Skeletal muscle cell (primary cell): ENCODE results near the gene ZBTB16.

ENCODE experiments used
- DNase-seq: peaks from one replicate; pipeline ENCODE4 v3.0.0-alpha.2; 2010; ENCODE audit warnings: low read depth
- H3K4me3 ChIP-seq: 2 replicates; pipeline ENCODE4 v1.5.1; 2011; ENCODE audit warnings: low read depth, mild to moderate bottlenecking, control low read depth, low read length, moderate library complexity

Gene ZBTB16

DNA sequence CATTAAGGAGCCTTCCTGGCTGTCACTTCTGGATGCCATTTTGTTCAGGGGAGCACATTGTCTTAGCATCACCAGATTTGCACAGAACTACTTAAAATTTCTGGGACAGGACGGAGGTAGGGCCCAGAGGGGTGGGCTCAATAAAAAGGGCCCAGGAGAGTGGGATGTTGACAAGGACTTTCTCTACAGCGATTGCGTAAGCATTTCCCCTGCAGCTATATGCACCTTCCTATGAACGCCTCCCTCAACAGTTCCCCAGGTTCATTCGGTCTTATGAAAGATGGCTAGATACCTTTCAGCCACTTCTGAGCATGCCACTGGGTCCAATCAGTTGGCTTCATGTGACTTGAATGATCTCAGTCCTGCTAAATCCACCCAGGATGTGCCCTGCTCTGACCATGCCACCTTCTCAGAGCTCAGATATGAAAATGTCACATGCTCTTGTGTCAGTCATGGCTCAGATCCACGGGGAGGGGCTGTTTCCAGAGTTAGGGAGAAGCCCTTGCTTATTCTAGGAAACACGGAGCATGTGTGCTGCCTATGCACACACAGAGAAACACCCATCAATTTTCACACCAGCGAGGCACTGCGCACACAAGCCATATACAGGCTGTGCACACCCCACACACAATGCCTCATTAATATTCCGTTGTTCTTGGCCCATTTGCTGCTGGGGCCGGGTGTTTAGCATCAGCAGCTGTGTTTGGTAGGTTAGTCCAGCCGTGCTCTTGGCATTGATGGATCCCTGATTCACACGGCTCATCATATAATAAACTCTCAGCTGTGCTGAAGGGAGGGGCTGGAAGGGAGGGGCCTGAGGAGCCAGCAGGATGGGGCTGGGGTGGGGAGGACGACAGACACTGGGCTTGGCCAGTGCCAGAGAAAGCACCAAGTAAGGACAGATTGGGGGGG lies 184.2 kb downstream of the ZBTB16 start:
- no peak overlapping the region for H3K4me3 ChIP-seq
- no peak for DNase-seq

DNA sequence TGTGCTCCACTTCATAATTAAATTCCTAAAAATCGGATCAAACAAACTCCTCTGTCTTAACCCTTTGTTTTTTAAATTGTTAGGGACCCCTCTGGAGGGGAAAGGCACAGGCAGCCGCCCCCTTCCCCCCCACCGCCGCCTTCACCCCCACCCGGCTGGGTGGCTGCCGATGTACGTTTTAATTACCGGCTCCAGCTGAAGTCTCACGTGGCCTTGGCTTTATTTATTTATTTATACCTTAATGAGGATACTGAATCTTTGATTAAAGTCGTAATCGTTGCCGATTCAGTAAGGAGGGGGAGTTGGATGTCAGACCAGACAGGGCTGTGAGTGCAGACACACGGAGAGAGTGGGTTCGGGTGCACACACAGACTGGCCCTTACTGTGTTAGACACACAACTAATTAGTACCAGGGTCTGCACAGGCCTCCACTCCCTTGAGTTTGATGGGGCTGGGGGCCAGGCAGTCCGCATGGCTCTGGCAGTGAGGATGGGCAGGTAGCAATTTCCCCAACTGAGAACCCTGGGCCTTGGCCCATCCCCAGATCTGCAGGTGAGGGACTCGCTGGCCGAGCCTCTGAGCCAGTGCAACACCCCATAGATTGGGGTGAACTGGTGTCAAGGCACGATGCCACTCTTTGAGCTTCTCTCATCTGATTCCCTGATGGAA lies 185.3 kb downstream of the ZBTB16 start:
- no peak overlapping the region for H3K4me3 ChIP-seq

DNA sequence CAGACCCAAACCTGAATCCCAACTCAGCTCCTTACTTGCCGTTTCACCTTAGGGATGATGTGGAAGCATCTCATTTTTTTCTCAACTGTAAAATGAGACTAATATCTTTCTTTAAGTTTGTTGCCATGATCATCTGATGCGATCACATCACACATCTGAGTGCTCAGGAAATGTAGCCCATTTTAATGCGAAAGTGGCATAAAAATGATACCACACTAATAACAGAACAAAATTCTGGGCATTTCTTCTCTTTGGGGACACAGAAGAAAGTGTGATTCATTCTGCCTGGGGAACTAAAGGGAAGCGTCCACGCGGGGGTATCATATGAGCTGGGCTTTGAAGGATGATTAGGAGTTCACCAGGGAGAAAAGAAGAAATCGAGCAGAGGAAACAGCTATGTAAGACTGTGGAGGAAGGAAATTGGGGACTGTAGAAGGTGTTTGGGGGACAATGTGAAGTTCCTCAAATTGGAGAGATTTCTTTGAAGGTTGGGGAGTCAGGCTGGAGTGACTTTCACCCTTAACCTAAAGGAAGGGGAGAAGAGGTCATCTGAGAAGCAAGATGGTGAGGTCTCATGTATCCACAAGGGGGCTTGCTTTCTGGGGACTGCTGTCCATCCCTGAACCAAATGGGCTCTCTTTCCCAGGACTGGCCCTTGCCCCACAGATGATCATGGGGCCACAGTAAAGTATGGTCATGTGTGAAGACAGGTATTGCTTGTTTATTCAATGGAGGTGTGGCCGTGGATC lies 187.0 kb downstream of the ZBTB16 start:
- H3K4me3 ChIP-seq = no peak overlapping the region
- DNase-seq = no peak

More for the DNA sequence above, 185.3 kb downstream of the ZBTB16 start:
- no peak for DNase-seq

DNA sequence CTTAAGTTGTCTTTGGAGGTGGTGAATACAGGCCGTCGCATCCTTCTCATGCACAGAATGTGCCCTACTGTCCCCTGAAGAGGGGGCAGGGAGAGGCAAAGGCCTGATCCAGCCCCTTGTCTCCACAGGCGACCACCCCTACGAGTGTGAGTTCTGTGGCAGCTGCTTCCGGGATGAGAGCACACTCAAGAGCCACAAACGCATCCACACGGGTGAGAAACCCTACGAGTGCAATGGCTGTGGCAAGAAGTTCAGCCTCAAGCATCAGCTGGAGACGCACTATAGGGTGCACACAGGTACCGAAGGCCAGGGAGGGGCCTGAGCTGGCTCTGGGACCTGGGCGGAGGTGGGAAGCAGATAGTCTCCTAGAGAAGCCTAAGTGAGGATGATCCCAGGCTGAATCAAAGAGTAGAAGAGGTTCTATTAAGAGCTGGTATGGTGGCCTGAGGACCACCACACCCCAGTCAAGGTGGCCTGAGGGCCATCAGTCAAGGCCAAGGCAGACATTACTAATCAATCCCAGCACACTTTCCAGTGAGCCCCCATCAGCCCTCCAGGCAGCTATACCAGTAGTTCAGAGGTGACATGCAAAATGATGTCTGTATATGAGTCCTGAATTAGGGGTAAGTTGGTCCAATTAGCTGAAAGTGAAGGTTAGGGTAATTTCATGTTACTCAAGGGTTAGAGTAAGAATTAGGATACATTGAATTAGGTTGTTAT lies 187.7 kb downstream of the ZBTB16 start:
- H3K4me3 ChIP-seq = no peak overlapping the region
- DNase-seq = no peak

DNA sequence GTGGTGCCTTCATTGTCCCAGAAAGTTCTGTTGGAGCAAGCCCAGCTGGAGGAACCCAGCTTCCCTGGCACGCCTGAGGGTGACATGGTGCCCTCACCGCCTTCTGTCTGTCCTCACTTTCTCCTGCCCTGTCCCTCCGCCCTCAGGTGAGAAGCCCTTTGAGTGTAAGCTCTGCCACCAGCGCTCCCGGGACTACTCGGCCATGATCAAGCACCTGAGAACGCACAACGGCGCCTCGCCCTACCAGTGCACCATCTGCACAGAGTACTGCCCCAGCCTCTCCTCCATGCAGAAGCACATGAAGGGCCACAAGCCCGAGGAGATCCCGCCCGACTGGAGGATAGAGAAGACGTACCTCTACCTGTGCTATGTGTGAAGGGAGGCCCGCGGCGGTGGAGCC lies 190.7 kb downstream of the ZBTB16 start:
- H3K4me3 ChIP-seq = no peak overlapping the region
- DNase-seq = no peak

DNA sequence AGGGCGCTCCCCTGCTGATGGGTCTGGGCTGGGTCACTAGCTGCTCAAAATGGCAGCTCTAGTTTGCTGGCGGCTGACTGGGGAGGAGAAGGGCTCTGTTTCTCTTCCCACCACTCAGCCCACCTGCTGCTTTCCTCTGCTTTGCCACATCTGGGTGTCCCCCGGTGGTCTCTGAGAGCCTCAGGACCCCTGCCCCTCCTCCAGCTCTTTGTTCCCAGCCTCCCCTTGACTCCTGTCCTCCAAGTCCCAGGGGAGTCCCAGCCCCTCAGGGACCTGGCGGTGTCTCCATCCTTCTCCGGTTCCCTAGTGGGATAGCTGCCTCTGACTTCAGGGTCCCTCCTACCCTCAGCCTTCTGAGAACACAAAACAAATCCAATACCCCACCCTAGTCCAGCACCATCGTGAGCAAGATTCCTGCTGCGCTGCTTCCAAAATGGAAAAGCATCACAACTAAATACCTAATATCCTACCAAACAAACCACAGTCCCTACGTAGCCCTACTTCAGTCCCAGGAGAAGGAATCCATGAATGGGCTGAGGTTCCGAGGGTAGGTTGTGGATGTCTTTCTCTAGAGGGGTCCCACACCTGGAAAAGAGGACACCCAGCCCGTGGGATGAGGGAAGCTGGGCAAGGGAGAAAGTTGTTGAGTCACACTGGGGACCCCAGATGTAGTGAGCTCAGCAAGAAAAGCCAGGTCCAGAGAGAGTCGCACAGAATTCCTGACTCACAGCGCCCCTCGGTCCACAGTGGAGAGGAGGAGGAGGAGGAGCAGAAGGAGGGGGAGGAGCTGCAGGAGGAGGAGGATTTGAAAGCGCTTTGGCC lies 191.7 kb downstream of the ZBTB16 start:
- no peak overlapping the region for H3K4me3 ChIP-seq
- no peak for DNase-seq

DNA sequence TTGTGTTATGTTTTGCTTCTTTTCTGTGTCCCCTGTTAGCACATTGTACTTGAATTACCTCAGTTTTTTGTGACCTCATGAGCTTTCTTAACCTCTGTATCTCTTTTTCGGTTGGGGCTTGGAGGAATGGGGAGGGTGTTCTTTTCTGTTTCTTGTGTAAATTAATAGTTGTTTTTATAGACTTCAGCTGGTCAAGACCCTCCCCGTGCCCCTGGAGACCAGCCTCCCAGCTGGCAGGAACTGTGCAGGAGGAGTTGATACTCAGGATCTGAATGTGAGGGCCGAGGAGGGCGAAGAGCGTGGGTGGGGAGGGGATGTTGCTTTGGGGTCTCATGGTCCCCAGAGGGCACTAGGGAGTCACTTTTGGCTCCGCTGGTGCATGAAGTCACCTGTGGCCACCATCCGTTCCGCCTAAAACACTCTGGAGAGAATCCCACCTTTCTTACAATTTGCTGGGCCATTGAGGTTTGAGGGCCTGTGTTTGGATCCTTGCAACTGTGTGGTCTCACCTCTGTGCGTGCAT lies 192.4 kb downstream of the ZBTB16 start:
- H3K4me3 ChIP-seq = no peak overlapping the region
- DNase-seq = no peak

DNA sequence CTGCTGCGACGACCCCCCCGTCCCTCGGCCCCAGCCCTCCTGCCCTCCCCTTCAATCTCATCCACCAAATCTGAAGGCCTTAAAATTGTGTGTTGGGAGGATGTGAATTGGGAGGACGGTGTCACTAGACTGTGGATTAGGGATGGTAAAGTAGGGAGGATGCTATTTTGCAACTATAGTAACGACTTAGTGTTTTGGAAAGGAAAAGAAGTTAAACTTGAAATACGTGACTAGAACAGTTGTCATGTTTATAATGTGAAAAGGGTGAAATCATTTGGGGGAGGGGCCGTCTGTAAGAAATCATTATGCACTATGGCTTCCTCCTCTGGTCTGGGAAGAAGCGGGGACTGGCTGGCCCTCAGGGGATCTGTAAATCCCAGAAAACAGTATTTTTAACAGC lies 193.3 kb downstream of the ZBTB16 start:
- H3K4me3 ChIP-seq = no peak overlapping the region
- no peak for DNase-seq

DNA sequence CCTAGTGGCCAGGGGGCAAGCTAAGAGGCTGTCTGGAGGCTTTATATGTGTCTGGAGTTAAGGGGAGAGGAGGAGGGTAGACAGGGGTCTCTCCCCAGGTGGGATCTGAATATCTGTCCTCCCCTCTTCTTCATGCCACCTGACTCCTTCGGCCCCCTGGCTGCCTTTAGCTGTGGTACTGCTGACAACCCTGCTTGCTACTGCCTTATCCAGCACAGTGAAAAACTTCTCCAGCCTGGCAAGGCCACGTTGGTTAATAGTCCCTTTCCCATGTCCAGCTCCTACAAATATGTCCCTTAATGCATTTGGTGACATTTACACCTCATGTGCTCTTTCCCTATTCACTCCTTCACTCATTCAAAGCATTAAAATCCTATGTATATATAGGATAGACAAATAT lies 194.3 kb downstream of the ZBTB16 start:
- DNase-seq = no peak
- no peak overlapping the region for H3K4me3 ChIP-seq

DNA sequence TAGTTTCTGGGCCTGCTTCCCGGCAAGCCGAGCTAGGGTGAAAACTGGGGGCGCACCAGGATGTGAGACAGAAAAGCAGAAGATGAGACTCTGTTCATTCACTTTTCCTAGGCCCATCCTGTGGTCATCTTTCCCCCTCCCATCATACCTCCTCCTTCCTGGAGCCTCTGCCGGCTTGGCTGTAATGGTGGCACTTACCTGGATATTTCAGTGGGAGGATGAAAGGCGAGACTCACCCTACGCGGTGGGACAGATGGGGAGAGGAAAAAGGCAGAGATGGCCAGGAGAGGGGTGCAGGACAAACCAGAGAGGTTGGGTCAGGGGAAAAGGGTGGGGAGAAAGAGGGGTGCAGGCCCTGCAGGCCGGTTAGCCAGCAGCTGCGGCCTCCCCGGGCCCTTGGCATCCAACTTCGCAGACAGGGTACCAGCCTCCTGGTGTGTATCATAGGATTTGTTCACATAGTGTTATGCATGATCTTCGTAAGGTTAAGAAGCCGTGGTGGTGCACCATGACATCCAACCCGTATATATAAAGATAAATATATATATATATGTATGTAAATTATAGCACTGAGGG lies 195.1 kb downstream of the ZBTB16 start:
- H3K4me3 ChIP-seq = no peak overlapping the region
- DNase-seq = no peak

DNA sequence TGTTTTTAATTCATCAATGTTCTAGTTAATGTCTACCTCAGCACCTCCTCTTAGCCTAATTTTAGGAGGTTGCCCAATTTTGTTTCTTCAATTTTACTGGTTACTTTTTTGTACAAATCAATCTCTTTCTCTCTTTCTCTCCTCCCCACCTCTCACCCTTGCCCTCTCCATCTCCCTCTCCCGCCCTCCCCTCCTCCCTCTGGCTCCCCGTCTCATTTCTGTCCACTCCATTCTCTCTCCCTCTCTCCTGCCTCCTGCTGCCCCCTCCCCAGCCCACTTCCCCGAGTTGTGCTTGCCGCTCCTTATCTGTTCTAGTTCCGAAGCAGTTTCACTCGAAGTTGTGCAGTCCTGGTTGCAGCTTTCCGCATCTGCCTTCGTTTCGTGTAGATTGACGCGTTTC lies 195.8 kb downstream of the ZBTB16 start:
- H3K4me3 ChIP-seq = no peak overlapping the region
- DNase-seq = no peak

DNA sequence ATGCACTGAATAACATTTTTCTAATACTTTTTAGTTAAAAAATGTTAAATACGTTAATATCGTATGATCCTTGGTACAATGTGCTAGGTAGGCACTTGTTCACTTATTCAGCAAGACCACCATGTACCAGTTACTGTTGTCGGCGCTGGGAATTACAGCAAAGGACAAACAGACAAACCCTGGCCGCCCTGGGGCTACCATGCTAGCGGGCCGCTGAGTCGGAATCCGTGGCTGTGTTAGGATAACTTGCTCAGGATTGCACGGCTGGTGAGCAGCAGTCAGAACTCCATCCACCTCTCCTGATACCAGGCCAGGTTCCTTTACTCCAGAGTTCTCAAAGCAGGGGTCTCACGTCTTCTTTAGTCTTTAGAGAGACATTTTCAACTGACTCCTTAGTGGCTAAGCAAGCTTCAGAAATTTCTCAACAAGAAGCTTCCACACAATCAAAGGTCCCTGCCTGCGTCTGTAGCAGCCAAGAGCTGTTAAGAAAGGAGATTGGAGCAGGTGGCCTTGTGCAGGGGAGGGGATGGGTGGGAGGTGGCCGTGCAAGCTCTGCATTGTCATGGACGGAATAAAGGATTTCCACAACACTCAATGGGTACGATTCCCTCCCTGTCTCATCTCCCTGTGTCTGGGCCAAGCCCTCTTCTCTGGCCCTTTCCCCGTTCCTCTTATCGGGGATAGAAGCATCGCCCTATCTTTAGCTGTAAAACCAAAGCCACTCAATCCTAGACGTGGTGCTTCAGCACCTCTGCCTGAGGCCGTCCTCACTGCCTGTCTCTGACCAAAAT lies 196.9 kb downstream of the ZBTB16 start:
- DNase-seq = no peak
- H3K4me3 ChIP-seq = no peak overlapping the region

DNA sequence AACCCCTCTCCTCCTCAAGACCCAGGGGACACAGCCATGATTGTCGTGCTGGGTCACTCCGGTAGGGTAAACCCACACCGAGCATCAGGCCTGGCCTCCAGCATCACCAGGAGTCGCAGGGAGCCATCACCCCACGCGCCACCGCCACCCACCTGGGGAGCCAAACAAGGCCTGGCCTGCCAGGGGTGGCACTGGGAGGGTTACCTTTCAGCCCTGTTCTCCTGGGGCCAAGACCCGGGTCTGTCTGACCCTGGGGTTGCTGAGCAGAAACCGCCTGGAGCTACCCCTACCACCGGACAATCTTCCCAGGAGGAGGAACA lies 197.4 kb downstream of the ZBTB16 start:
- no peak for DNase-seq
- H3K4me3 ChIP-seq = no peak overlapping the region

DNA sequence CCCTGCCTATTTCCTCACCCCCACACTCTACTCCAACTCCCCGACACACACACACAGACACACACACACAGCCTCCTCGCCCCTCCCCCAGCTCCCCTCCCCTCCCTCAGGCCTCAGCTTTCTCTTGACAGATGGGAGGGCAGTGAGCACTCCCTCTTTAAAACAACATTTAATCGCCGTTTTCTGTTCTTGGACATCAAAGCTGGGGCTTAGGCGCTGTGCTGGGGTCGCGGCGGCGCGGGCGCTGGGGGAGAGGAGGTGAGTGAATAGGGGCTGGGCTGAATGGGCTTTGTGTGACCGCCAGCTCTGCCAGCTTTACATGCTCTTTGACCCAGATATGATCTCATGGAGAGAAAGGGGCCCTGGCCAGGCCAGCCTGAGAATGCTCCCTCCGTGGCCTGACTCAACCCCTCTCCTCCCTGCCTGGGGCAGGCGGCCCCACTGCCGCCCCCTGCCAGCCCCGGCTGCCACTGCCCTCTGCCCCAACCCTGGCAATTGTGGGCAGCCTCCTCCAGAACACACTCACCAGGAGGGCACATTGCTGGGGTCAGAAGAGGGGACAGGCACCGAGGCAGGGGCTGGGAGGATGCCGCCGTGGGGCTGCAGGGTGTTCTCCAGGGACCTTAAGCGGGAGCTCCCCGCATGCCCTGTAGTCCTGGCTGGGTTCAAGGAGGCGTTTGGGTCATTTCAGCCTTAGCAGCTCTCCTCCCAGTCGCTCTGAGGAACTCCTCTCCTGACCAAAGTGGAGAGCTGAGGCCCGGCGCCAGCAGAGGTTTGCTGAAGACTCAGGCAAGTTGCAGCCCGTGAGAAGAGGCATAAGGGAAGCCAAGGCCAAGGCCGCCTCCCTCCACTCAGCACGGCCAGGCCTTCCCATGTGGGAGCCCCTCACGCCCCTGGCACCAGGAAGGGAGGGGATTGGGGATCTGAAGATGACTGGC lies 198.4 kb downstream of the ZBTB16 start:
- DNase-seq = no peak
- no peak overlapping the region for H3K4me3 ChIP-seq

DNA sequence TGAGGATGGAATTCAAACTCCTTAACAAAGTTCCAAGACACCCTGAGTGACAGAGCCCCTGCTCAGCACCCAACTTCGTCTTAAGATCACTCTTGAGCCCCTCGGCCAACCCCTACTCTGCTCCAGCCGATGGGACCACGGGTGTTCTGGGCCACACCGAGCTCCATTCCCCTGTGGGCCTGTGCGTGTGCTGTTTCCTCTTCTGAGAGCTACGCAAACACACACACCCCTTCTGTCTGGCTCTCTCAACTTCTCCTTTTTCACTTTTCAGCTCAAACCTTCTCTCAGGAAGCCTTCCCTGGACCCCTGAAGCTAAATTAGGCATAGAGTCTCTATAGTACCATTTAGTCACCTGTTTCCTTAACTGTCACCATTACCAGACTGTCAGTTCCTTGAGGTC lies 199.2 kb downstream of the ZBTB16 start:
- H3K4me3 ChIP-seq = no peak overlapping the region
- no peak for DNase-seq

DNA sequence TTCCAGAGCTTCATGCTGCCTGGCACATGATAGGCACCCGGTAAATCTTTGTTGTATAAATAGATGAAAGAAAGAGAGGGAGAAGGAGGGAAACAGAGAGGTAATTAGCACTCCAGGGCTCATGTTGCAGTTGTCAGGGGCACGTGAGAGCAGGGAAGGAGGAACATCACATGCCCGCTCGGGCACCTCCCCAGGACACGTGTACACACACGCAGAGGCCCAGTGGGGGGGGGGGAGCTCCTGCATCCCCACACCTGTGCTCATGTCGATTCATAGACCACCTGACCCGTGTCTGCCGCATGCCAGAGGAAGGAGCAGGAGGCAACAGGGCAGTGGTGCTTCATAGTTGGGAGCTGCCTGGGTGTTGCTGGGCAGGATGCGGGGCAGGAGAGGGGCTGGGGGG lies 199.6 kb downstream of the ZBTB16 start:
- no peak overlapping the region for H3K4me3 ChIP-seq

DNA sequence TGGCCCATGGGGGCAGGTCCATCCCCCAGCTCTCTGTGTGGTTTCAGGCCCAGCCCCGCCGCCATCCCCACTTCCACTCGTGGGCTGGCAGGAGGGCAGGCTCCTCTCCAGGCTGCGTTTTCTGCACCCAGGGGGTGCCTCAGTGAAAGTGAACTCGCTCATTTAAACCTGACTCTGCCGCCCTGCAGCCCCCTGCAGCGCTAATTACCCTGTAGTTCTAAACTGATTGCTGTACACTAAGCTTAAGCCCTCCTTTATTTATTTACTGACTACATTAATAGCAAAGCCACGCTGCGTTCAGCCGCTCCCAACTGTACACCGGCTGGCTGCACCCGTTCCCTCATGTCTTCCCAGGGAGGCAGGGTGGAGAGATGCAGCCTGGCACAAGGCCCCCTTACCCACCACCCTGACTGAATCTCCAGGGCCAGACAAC lies 200.1 kb downstream of the ZBTB16 start:
- no peak for DNase-seq
- H3K4me3 ChIP-seq = no peak overlapping the region

More for the DNA sequence above, 199.6 kb downstream of the ZBTB16 start:
- DNase-seq = no peak
